GM12891 (cell line): Measurements from ENCODE around the gene CADM4.

ENCODE experiments used
- POLR2A ChIP-seq: IDR thresholded peaks from 2 replicates; pipeline ENCODE4 v1.6.1; 2011; ENCODE audit warnings: low read depth, low read length, control low read depth
- POLR2AphosphoS5 ChIP-seq: IDR thresholded peaks from 2 replicates; pipeline ENCODE4 v1.6.1; 2011; ENCODE audit warnings: low read depth, low read length, control low read depth

- TF ChIP-seq POLR2A: no peak
- TF ChIP-seq POLR2AphosphoS5: no peak
Measured at GRCh38 chr19:43592800-43593350, 46.8 kb downstream of the CADM4 start.
